ENCODE measurements around the gene IL1RN. TPM values are rescaled to one million over a fixed set of nuclear protein-coding genes. Genes with fewer than 3 reads are reported as not detected.

The IL1RN gene
- total and polyA plus RNA-seq, 2 of the 8 experiments (the other 6 are each of a cell fraction or from before 2014, with no cell fraction given), result not detected

DNA sequence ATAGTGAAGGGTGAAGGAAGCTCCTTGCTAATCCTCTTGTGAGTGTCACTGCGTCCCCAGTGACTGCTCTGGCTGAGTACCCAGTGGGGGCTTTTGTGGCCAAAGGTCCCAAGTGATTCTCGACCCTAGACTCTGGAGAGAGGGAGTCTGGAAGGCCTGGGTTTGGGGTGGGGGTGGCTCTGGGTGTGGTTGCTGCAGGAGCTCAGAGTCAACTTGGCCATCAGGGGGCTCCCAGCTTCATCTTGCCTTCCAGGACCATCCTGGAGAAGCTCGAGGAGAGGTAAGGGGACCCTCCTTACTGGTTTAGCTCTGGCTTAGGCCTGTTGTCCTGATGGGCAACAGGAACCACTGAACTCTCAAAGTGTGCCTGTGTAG, 47.0 kb downstream of the IL1RN start:
- no peak overlapping the region for H3K4ac ChIP-seq (replicated peaks; ENCODE audit: insufficient read length, low read depth, low read length)
- peaks cover 0 to 3% (median 0%) of the 10 kb centered on the region in 4 experiments; a peak in 3 of 7 replicates for H3K4me1 ChIP-seq (replicated peaks in 1 of 4; ENCODE audit: control insufficient read depth in 3 of 4, insufficient read depth in 4 of 4, low read length in 3 of 4)
- H3K18ac ChIP-seq (ENCODE audit: extremely low read depth, low read length), result no peak overlapping the region
- no peak overlapping the region for H3K4me3 ChIP-seq (ENCODE audit: extremely low read depth in 1 of 4, insufficient read depth in 2 of 4, low read depth in 3 of 4, low read length in 4 of 4)
- CTCF ChIA-PET (ENCODE audit: partially characterized antibody), result interaction anchor here (0.7 to 6.2 kb wide), 16 partner anchors 9 to 196 kb away, joined by 3 to 63 read pairs (median 6); partner anchors contain the start of gene IL36RN
- H4K91ac ChIP-seq (replicated peaks; ENCODE audit: insufficient read length, low read length), result no peak overlapping the region
- no peaks in the 10 kb centered on the region for H3K23me2 ChIP-seq (ENCODE audit: low read depth, low read length)
- 98% methylated on average over 3 of the region's 3 CpGs; no CpG with 5 or more reads in 1 of the 2 experiments for WGBS, 2 experiments (ENCODE audit: extremely low coverage in 1 of 2, insufficient coverage in 1 of 2, insufficient read length in 1 of 2, insufficient replicate concordance in 2 of 2, low coverage in 1 of 2, low lambda C conversion rate in 2 of 2, missing lambda C conversion rate in 1 of 2)
- no peak overlapping the region for H2BK20ac ChIP-seq (ENCODE audit: low read length)
- H4K20me1 ChIP-seq (replicated peaks in 1 of 2; ENCODE audit: control insufficient read depth in 1 of 2, insufficient read depth in 2 of 2, low read length in 2 of 2), result no peaks in the 10 kb centered on the region
- no peak overlapping the region for H2AK5ac ChIP-seq (ENCODE audit: low read depth, low read length)
- H3K9me3 ChIP-seq (ENCODE audit: insufficient read depth in 2 of 2, low read depth in 1 of 2, low read length in 1 of 2), result no peaks in the 10 kb centered on the region
- H4K8ac ChIP-seq (ENCODE audit: extremely low read depth, insufficient read depth, low read length), result no peak overlapping the region
- no peak overlapping the region for H3K23ac ChIP-seq (ENCODE audit: insufficient read length)
- no peak overlapping the region for H2BK12ac ChIP-seq (ENCODE audit: low read depth, low read length)
- H3K56ac ChIP-seq (replicated peaks; ENCODE audit: insufficient read length, low read depth, low read length), result no peak overlapping the region
- TF ChIP-seq CHD1 (IDR thresholded peaks at IDR 0.05; ENCODE audit: low read depth, low read length) (no peak), BRCA1 (IDR thresholded peaks at IDR 0.05; ENCODE audit: low read depth, low read length) (no peak), ZNF274 (IDR thresholded peaks at IDR 0.05; ENCODE audit: borderline replicate concordance, extremely low read depth, low read length) (no peak)
- DNase-seq (ENCODE audit: low read depth in 1 of 2, low spot score in 2 of 2) (no peak), FAIRE-seq (no peak)
- no peak overlapping the region for H2BK15ac ChIP-seq (ENCODE audit: low read length)
- POLR2A ChIA-PET (ENCODE audit: partially characterized antibody), result interaction anchor here (1.6 to 2.0 kb wide), 2 partner anchors 9 kb away, joined by 4 read pairs; no protein-coding TSS in a partner anchor
- no peaks in the 10 kb centered on the region for H3K27me3 ChIP-seq (replicated peaks in 1 of 4; ENCODE audit: control insufficient read depth in 3 of 4, extremely low read depth in 1 of 4, insufficient read depth in 3 of 4, low read length in 3 of 4)
- no peak overlapping the region for H2AFZ ChIP-seq (ENCODE audit: low read length)
- no peak overlapping the region for H4K5ac ChIP-seq (ENCODE audit: insufficient read length, low read depth, low read length)
- no peaks in the 10 kb centered on the region for H3K36me3 ChIP-seq (ENCODE audit: control insufficient read depth in 2 of 4, insufficient read depth in 4 of 4, low read length in 3 of 4)
- no peak overlapping the region for H3K27ac ChIP-seq (ENCODE audit: low read depth, low read length)
- H3K4me2 ChIP-seq (ENCODE audit: insufficient read depth in 1 of 2, low read depth in 2 of 2, low read length in 2 of 2), result no peak overlapping the region
- H2BK120ac ChIP-seq (replicated peaks; ENCODE audit: low read depth, low read length), result no peak overlapping the region
- no peak overlapping the region for H2BK5ac ChIP-seq (ENCODE audit: low read depth, low read length)
- no peak overlapping the region for H3K9ac ChIP-seq (replicated peaks in 1 of 4; ENCODE audit: extremely low read depth in 1 of 4, low read depth in 3 of 4, low read length in 3 of 4)
- H3K79me1 ChIP-seq (ENCODE audit: low read depth, low read length), result no peaks in the 10 kb centered on the region
- no peak overlapping the region for H3K14ac ChIP-seq (ENCODE audit: insufficient read length)
- no peaks in the 10 kb centered on the region for H3K79me2 ChIP-seq (ENCODE audit: control insufficient read depth in 1 of 2, insufficient read depth in 2 of 2, low read length in 2 of 2)

All from H1 (cell line).